Peyer's patch (tissue), 4 donors: ENCODE data around the gene SEMA3C. TPM values are rescaled to one million over a fixed set of nuclear protein-coding genes. Genes with fewer than 3 reads are reported as not detected.

Experiments used
- DNase-seq, 3 donors: peaks; one replicate each; pipeline ENCODE4 v3.0.0-alpha.2; 2017 to 2019
- H3K27ac ChIP-seq, 4 donors: fragments of 200-600 bp; sonication (generic); one replicate each; pipeline ENCODE4 v1.5.1; 2016 to 2019
- H3K27me3 ChIP-seq, 2 donors: fragments of 200-600 bp; sonication (generic); one replicate each; pipeline ENCODE4 v1.5.1; 2019
- H3K36me3 ChIP-seq, 3 donors: fragments of 200-600 bp; sonication (generic); one replicate each; pipeline ENCODE4 v1.5.1; 2016 to 2019
- H3K4me1 ChIP-seq, 4 donors: fragments of 200-600 bp; sonication (generic); one replicate each; pipeline ENCODE4 v1.5.1; 2016 to 2019
- H3K4me3 ChIP-seq, 4 donors: fragments of 200-600 bp; sonication (generic); 1 replicate in 3 of 4; 2 replicates in 1 of 4; pipeline ENCODE4 v1.5.1; 2016 to 2019; ENCODE audit warnings: mild to moderate bottlenecking in 1 of 4
- H3K9me3 ChIP-seq, 4 donors: fragments of 200-600 bp; sonication (generic); one replicate each; pipeline ENCODE4 v1.5.1; 2016 to 2019; ENCODE audit warnings: mild to moderate bottlenecking in 1 of 4
- POLR2A ChIP-seq, 2 donors: fragments of 450-650 bp; IDR thresholded peaks; one replicate each; pipeline ENCODE4 v1.5.1; 2017; ENCODE audit warnings: antibody characterized with exemption in 2 of 2, mild to moderate bottlenecking in 2 of 2, moderate library complexity in 2 of 2
- total RNA-seq, 4 donors: library from RNA; depleted of rRNA; stranded (reverse); fragments of >200 nt; gene quantifications; one replicate each; pipeline ENCODE4 v1.1.0, GENCODE V29; 2016
- TF ChIP-seq, protein P1 (sequence below), 6 experiments: fragments of 450-650 bp in 4 of 6; fragments of 200-600 bp in 2 of 6; sonication (generic) in 1 of 6; IDR thresholded peaks; one replicate each; pipeline ENCODE4 v1.5.1; 2017 to 2019; ENCODE audit warnings: antibody characterized with exemption in 6 of 6, mild to moderate bottlenecking in 3 of 6, moderate library complexity in 1 of 6

The SEMA3C gene
- total RNA-seq, 4 donors from 2014 or later, result 35.7 to 120 (median 56.4) TPM

DNA sequence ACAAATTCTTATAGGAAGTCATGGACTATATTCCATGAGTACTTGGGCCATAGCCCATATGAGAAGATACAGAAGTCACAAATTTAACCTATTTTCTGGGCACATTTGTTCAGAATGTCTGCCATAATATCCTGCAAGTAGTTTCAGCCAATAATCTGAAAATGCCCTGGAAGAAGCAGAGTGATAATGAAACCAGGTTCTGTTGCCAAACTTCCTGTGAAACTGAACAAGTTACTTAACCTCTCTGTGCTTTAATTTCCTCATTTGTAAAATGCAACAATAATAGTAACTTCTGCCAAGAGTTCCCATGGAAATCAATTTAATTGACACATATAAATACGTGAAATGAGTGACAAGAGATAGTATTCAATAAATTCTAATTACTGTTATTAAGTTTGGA lies 88.8 kb downstream of the SEMA3C start:
- Histone ChIP-seq H3K4me1 (peaks cover 0 to 12% (median 0%) of the 10 kb centered on the region in 4 donors), H3K9me3 (no peaks in the 10 kb centered on the region), H3K27ac (no peak overlapping the region), H3K27me3 (no peaks in the 10 kb centered on the region), H3K4me3 (no peak overlapping the region), H3K36me3 (no peaks in the 10 kb centered on the region)
- no peak for DNase-seq
- TF ChIP-seq, protein P1, sequence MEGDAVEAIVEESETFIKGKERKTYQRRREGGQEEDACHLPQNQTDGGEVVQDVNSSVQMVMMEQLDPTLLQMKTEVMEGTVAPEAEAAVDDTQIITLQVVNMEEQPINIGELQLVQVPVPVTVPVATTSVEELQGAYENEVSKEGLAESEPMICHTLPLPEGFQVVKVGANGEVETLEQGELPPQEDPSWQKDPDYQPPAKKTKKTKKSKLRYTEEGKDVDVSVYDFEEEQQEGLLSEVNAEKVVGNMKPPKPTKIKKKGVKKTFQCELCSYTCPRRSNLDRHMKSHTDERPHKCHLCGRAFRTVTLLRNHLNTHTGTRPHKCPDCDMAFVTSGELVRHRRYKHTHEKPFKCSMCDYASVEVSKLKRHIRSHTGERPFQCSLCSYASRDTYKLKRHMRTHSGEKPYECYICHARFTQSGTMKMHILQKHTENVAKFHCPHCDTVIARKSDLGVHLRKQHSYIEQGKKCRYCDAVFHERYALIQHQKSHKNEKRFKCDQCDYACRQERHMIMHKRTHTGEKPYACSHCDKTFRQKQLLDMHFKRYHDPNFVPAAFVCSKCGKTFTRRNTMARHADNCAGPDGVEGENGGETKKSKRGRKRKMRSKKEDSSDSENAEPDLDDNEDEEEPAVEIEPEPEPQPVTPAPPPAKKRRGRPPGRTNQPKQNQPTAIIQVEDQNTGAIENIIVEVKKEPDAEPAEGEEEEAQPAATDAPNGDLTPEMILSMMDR (IDR thresholded peaks at IDR 0.05), result no peak
- TF ChIP-seq POLR2A (IDR thresholded peaks at IDR 0.05), result no peak

DNA sequence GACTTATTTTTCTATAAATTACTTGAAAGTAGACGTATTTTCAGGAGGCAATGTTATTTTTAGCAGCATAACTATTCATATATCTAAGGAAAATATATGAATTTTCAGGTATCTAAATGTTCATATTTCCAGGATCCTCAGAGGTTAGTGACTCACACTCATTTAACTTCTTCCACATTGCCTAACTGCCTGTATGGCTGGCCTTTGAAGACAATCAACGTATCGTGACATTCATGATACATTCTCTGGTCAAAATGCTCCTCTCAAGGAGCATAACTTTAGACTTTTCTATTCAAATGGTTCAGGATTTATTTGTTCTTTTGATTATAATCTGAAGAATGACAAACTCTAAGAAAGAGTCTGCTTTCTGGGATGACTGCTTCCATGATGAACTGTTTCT lies 89.3 kb downstream of the SEMA3C start:
- no peak overlapping the region for H3K27ac ChIP-seq
- TF ChIP-seq POLR2A (IDR thresholded peaks at IDR 0.05), result no peak
- TF ChIP-seq, protein P1 (IDR thresholded peaks at IDR 0.05), result no peak
- H3K27me3 ChIP-seq, result no peaks in the 10 kb centered on the region
- DNase-seq, result no peak
- peaks cover 0 to 12% (median 0%) of the 10 kb centered on the region in 4 donors for H3K4me1 ChIP-seq
- H3K36me3 ChIP-seq, result no peaks in the 10 kb centered on the region
- H3K9me3 ChIP-seq, result no peaks in the 10 kb centered on the region
- no peak overlapping the region for H3K4me3 ChIP-seq

DNA sequence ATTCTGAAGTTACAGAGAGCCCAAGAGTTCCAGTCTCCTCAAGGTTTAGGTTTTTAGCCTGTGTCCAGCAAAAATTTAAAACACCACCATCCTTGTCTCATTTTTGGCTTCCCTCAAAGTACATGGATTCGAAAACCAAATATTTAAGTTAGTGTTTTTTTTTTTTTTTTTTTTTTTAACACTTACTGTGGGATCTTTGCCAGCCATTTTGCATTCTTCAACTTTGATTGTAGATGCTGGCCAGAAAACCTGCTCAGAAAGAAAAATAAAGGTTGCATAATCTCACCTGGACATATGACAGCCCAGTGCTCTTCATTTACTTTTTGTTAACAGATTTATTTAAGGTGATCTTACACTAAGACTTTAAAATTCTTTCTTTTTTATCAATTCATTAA lies 91.6 kb downstream of the SEMA3C start:
- Histone ChIP-seq H3K4me1 (peaks cover 0 to 17% (median 0%) of the 10 kb centered on the region in 4 donors), H3K36me3 (no peaks in the 10 kb centered on the region), H3K27ac (no peak overlapping the region), H3K9me3 (no peaks in the 10 kb centered on the region), H3K27me3 (no peaks in the 10 kb centered on the region), H3K4me3 (no peak overlapping the region)
- TF ChIP-seq POLR2A (IDR thresholded peaks at IDR 0.05), result no peak
- TF ChIP-seq, protein P1 (IDR thresholded peaks at IDR 0.05), result no peak
- no peak for DNase-seq

DNA sequence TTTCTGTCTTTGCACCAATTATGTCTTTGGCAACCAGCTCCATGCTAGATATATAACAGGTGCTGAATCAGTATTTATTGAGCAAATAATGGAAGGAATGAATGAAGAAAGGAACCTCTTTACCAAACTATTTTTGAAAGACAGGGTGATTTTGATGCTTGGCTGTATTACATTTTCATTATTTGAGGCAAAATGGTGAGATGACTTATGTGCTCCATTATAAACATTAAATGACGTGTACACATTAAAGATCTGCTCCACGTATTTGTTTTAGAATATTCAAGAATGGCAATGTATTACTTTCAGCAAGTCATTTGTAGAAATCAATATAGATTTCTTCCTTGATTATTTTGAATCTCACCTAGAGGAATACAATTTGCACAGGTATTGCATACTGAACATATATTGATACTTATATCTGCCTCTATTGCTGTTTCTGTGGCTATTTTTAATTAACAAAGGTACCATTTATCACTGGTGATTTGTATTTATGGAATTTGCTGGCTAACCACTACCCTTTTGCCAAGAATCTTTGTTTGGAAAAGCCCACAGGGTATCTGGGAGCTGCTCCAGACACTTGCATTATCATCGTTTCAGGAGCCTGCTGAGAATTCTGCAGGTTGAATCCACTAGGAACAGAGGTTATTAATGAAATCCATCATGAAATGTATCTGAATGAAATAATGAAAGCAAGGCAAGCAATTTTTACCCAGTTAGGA lies 92.2 kb downstream of the SEMA3C start:
- Histone ChIP-seq H3K36me3 (no peaks in the 10 kb centered on the region), H3K9me3 (no peaks in the 10 kb centered on the region), H3K4me3 (no peak overlapping the region), H3K27ac (no peak overlapping the region), H3K4me1 (peaks cover 0 to 23% (median 0%) of the 10 kb centered on the region in 4 donors), H3K27me3 (no peaks in the 10 kb centered on the region)
- DNase-seq, result no peak
- TF ChIP-seq POLR2A (IDR thresholded peaks at IDR 0.05), result no peak
- TF ChIP-seq, protein P1 (IDR thresholded peaks at IDR 0.05), result no peak

DNA sequence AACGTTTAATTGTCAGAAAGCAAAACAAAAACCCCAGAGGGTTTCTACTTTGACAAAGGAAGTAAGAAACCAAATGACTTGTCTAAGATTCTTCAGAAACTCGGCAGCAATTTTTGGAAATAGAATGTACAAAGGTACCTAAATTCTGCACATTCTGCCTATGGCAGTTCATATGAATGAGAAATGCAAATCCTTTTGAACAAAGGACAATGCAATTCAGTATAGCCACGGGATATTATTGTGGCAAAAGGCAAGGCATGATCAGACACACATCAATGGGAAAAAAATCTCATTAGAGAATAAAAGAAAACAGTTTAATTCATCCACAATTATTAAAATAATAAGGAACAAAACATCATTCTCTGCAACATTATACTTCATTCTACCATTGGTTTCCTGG lies 93.4 kb downstream of the SEMA3C start:
- Histone ChIP-seq H3K4me1 (peaks cover 0 to 19% (median 0%) of the 10 kb centered on the region in 4 donors), H3K9me3 (no peaks in the 10 kb centered on the region), H3K27ac (no peak overlapping the region), H3K36me3 (no peaks in the 10 kb centered on the region), H3K4me3 (no peak overlapping the region), H3K27me3 (no peaks in the 10 kb centered on the region)
- no peak for DNase-seq
- TF ChIP-seq, protein P1 (IDR thresholded peaks at IDR 0.05), result no peak
- no peak for TF ChIP-seq POLR2A (IDR thresholded peaks at IDR 0.05)
